ENCODE results near the gene FFAR3.

- TF ChIP-seq CTCF (IDR thresholded peaks at IDR 0.05; ENCODE audit: low read length) = no peak
- no peak for TF ChIP-seq EZH2 (IDR thresholded peaks at IDR 0.05; ENCODE audit: borderline replicate concordance, low read length)
These were observed 46.8 kb downstream of the FFAR3 start for GRCh38 chr19:35404879-35405622.

All from OCI-LY1 (cell line).